ENCODE measurements around the gene NFS1. TPM values are rescaled to one million over a fixed set of nuclear protein-coding genes. Genes with fewer than 3 reads are reported as not detected.

The NFS1 gene
- total and polyA plus RNA-seq, 2 of the 4 experiments (the other 2 are of a cell fraction), result 16.5 to 35.6 TPM

- Histone ChIP-seq H3K27ac (ENCODE audit: insufficient read depth, low read length) (no peak overlapping the region), H3K4me2 (ENCODE audit: low read depth, low read length) (no peak overlapping the region), H3K9me1 (ENCODE audit: insufficient read depth, low read length) (peaks cover 25% of the 10 kb centered on the region), H3K36me3 (ENCODE audit: control insufficient read depth, insufficient read depth, low read length) (peaks cover 52% of the 10 kb centered on the region), H3K4me1 (ENCODE audit: control insufficient read depth, insufficient read depth, low read length) (no peaks in the 10 kb centered on the region; the same call in 1 of the 2 replicates), H3K27me3 (ENCODE audit: control insufficient read depth, insufficient read depth, low read length) (no peaks in the 10 kb centered on the region), H3K23ac (ENCODE audit: low read depth, low read length) (no peak overlapping the region), H2BK15ac (ENCODE audit: low read depth, low read length) (no peak overlapping the region), H4K91ac (ENCODE audit: insufficient read depth, low read depth, low read length) (no peak overlapping the region), H3K9me3 (ENCODE audit: control insufficient read depth, insufficient read depth, low read length) (no peaks in the 10 kb centered on the region), H3K56ac (ENCODE audit: extremely low read depth, insufficient read depth, low read length) (no peak overlapping the region), H4K5ac (ENCODE audit: low read depth, low read length) (no peak overlapping the region), H2AK9ac (replicated peaks; ENCODE audit: low read depth, low read length, poor library complexity) (no peak overlapping the region), H3K79me1 (ENCODE audit: low read depth in 1 of 2, low read length in 2 of 2) (peaks cover 27 to 54% of the 10 kb centered on the region in 2 experiments), H2BK20ac (ENCODE audit: low read depth, low read length) (no peak overlapping the region), H2AFZ (replicated peaks; ENCODE audit: low read length, poor library complexity) (no peak overlapping the region), H4K8ac (ENCODE audit: low read depth in 2 of 2, low read length in 2 of 2) (no peak overlapping the region), H3K4ac (ENCODE audit: low read depth, low read length) (no peak overlapping the region), H4K20me1 (ENCODE audit: insufficient read depth, low read length) (peaks cover 34% of the 10 kb centered on the region), H3K4me3 (ENCODE audit: insufficient read depth, low read depth, low read length) (no peak overlapping the region), H2BK5ac (ENCODE audit: low read depth, low read length, poor library complexity, severe bottlenecking) (no peak overlapping the region), H3K14ac (replicated peaks; ENCODE audit: low read depth, low read length) (no peak overlapping the region), H3K18ac (ENCODE audit: low read depth, low read length) (no peak overlapping the region), H3K9ac (ENCODE audit: low read depth, low read length) (no peak overlapping the region), H2BK120ac (ENCODE audit: low read depth, low read length) (no peak overlapping the region), H2AK5ac (ENCODE audit: low read depth, low read length) (no peak overlapping the region)
- ChIA-PET POLR2A (ENCODE audit: unreplicated experiment) (no interaction called here), CTCF (interaction anchor here (0.6 to 1.7 kb wide), 2 partner anchors 10 to 180 kb away, joined by 5 read pairs; no protein-coding TSS in a partner anchor)
- no TSS peak for BruUV-seq (replicated peaks)
- in situ Hi-C loops (cut with MboI; ENCODE audit: low sequenced_read_pairs), result no loop called here
- no peak for ATAC-seq (ENCODE audit: low read depth)
- intact Hi-C loops (cut with micrococcal nuclease), result no loop called here
- 100% methylated on average over 7 of the region's 12 CpGs; no CpG with 5 or more reads in 1 of the 2 experiments for WGBS, 2 experiments (ENCODE audit: extremely low coverage in 2 of 2, insufficient read length in 1 of 2)
- TF ChIP-seq RCOR1 (IDR thresholded peaks at IDR 0.05; ENCODE audit: insufficient replicate concordance, low read length) (no peak), POLR2A (IDR thresholded peaks at IDR 0.05; ENCODE audit: low read depth, low read length) (no peak), MXI1 (IDR thresholded peaks at IDR 0.05; ENCODE audit: borderline replicate concordance, low read depth, low read length) (no peak), CHD1 (IDR thresholded peaks at IDR 0.05; ENCODE audit: low read depth, low read length) (no peak), CEBPB (IDR thresholded peaks at IDR 0.05; ENCODE audit: low read depth, low read length) (no peak), MAZ (IDR thresholded peaks at IDR 0.05; ENCODE audit: borderline replicate concordance, low read depth, low read length) (no peak), ELK1 (IDR thresholded peaks at IDR 0.05; ENCODE audit: borderline replicate concordance, low read depth, low read length) (no peak), NFE2L2 (IDR thresholded peaks at IDR 0.05; ENCODE audit: low read depth, low read length) (no peak), FOS (IDR thresholded peaks at IDR 0.05; ENCODE audit: low read depth, low read length) (no peak), RFX5 (IDR thresholded peaks at IDR 0.05; ENCODE audit: low read depth, low read length) (no peak), SMC3 (IDR thresholded peaks at IDR 0.05; ENCODE audit: low read depth, low read length) (no peak), RAD21 (IDR thresholded peaks at IDR 0.05; ENCODE audit: low read length) (no peak), CTCF (conservative IDR thresholded peaks at IDR 0.05; ENCODE audit: low read depth, low read length) (no peak), BHLHE40 (IDR thresholded peaks at IDR 0.05; ENCODE audit: low read depth, low read length) (no peak), MAFK (IDR thresholded peaks at IDR 0.05; ENCODE audit: low read depth, low read length) (no peak), USF2 (IDR thresholded peaks at IDR 0.05; ENCODE audit: low read depth, low read length) (no peak)
- no peak for DNase-seq
- dilution Hi-C loops (cut with HindIII; ENCODE audit: low sequenced_read_pairs, unreplicated experiment), result no loop called here
These were observed 69.6 kb downstream of the NFS1 start for GRCh38 chr20:35629427-35630145.
